Nephron (organoid): ENCODE data around the gene ARHGAP15.

Source experiments
- H3K27ac Mint-ChIP-seq, 3 experiments: 2 replicates each; pipeline ENCODE4 v1.8.0; 2020; ENCODE audit warnings: mixed read lengths in 3 of 3, mild to moderate bottlenecking in 2 of 3, moderate library complexity in 1 of 3
- H3K27me3 Mint-ChIP-seq: 2 replicates; pipeline ENCODE4 v1.8.0; 2021; ENCODE audit warnings: low read depth, mild to moderate bottlenecking, moderate library complexity, mixed read lengths
- H3K36me3 Mint-ChIP-seq: 2 replicates; pipeline ENCODE4 v1.8.0; 2020; ENCODE audit warnings: low read depth, mixed read lengths
- H3K4me1 Mint-ChIP-seq: 2 replicates; pipeline ENCODE4 v1.8.0; 2020; ENCODE audit warnings: mixed read lengths
- H3K4me3 Mint-ChIP-seq, 3 experiments: 2 replicates each; pipeline ENCODE4 v1.8.0; 2020; ENCODE audit warnings: mild to moderate bottlenecking in 3 of 3, mixed read lengths in 3 of 3, moderate library complexity in 2 of 3
- H3K9me3 Mint-ChIP-seq: 2 replicates; pipeline ENCODE4 v1.8.0; 2020; ENCODE audit warnings: mixed read lengths
- TF ChIP-seq, protein P1 (sequence below), 3 experiments: fragments of 200-600 bp; sonication (generic); IDR thresholded peaks; one replicate each; pipeline ENCODE4 v1.5.0; 2021; ENCODE audit warnings: antibody characterized with exemption in 3 of 3; ENCODE audit not compliant: unreplicated experiment in 3 of 3

The ARHGAP15 gene

DNA sequence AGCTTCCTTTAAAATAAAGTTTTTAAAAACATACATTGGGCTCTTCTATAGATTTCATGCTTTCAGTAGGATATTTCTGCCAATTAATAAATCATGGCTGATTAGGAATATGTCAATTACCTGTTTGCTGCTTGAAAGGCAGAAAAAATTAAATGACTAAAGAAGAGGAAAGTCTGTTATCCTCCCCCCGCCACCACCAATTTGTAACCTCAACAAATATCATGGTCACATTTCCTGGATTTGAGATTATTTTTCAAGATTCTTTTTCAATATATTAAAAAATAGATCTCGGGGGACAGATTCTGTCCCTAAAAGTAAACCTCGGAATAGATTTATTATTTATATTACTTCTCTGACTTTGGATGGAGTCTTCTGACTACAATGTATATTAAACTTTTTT is 125.9 kb downstream of the ARHGAP15 start:
- TF ChIP-seq, protein P1, sequence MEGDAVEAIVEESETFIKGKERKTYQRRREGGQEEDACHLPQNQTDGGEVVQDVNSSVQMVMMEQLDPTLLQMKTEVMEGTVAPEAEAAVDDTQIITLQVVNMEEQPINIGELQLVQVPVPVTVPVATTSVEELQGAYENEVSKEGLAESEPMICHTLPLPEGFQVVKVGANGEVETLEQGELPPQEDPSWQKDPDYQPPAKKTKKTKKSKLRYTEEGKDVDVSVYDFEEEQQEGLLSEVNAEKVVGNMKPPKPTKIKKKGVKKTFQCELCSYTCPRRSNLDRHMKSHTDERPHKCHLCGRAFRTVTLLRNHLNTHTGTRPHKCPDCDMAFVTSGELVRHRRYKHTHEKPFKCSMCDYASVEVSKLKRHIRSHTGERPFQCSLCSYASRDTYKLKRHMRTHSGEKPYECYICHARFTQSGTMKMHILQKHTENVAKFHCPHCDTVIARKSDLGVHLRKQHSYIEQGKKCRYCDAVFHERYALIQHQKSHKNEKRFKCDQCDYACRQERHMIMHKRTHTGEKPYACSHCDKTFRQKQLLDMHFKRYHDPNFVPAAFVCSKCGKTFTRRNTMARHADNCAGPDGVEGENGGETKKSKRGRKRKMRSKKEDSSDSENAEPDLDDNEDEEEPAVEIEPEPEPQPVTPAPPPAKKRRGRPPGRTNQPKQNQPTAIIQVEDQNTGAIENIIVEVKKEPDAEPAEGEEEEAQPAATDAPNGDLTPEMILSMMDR (IDR thresholded peaks at IDR 0.05; ENCODE audit: unreplicated experiment in 3 of 3) = no peak
- H3K36me3 Mint-ChIP-seq = no peaks in the 10 kb centered on the region
- no peak overlapping the region for H3K4me3 Mint-ChIP-seq
- H3K9me3 Mint-ChIP-seq = no peaks in the 10 kb centered on the region
- peaks cover 3% of the 10 kb centered on the region for H3K27me3 Mint-ChIP-seq
- peaks cover 7% of the 10 kb centered on the region for H3K4me1 Mint-ChIP-seq
- no peak overlapping the region for H3K27ac Mint-ChIP-seq

DNA sequence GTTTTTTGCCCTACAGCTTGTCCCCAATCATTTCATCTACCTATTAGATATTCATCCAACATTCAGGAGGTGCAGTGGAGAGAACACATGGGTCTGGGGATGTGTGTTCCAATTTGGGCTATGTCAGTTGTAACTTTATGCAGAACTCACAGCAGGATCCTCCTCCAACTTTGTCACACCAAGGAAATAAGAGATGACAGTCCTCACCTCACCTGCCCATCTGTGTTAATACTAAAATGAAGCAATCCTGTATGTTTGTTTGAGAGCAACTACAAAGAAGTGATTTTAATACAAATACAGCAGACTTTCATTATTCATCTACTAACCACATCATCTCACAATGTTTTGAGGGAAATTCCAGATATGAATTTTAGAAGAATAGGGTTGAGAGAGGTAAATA is 126.7 kb downstream of the ARHGAP15 start:
- Mint-ChIP-seq H3K4me3 (no peak overlapping the region), H3K4me1 (peaks cover 7% of the 10 kb centered on the region), H3K27me3 (peaks cover 3% of the 10 kb centered on the region), H3K36me3 (no peaks in the 10 kb centered on the region), H3K9me3 (no peaks in the 10 kb centered on the region), H3K27ac (no peak overlapping the region)
- TF ChIP-seq, protein P1 (IDR thresholded peaks at IDR 0.05; ENCODE audit: unreplicated experiment in 3 of 3) = no peak

GRCh38 chr2:143258126-143258892 is 129.1 kb downstream of the ARHGAP15 start:
- TF ChIP-seq, protein P1 (IDR thresholded peaks at IDR 0.05; ENCODE audit: unreplicated experiment in 3 of 3) = no peak
- peaks cover 3% of the 10 kb centered on the region for H3K27me3 Mint-ChIP-seq

GRCh38 chr2:143259368-143259958 is 130.2 kb downstream of the ARHGAP15 start:
- Mint-ChIP-seq H3K4me1 (peaks cover 7% of the 10 kb centered on the region), H3K9me3 (no peaks in the 10 kb centered on the region)
- TF ChIP-seq, protein P1 (IDR thresholded peaks at IDR 0.05; ENCODE audit: unreplicated experiment in 3 of 3) = peak; percentile 72 to 84 (median 78)

More at GRCh38 chr2:143258126-143258892, 129.1 kb downstream of the ARHGAP15 start:
- no peaks in the 10 kb centered on the region for H3K36me3 Mint-ChIP-seq
- no peak overlapping the region for H3K4me3 Mint-ChIP-seq
- H3K4me1 Mint-ChIP-seq = peaks cover 7% of the 10 kb centered on the region
- no peaks in the 10 kb centered on the region for H3K9me3 Mint-ChIP-seq
- peak overlapping the region in 2 of 3 experiments; percentile 5 to 32 for H3K27ac Mint-ChIP-seq

DNA sequence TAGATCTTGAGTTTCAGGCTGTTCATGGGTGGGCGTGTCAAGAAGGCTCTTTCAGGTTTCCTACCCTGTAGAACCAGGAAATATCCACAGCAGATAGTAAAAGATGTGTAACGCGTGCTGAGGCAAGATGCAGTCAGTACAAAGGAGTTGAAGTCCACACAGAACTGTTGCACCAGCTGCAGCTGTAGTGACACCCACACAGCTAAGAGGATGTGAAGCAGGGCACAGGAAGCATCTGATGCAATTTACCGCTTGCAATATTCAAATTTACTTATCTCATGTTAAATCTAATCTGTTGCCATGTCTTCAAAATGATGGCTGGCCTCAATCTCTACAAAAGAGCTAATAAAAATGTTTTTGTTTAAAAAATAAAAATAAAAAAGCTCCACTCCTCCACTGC is 132.8 kb downstream of the ARHGAP15 start:
- H3K4me3 Mint-ChIP-seq = no peak overlapping the region
- peaks cover 7% of the 10 kb centered on the region for H3K4me1 Mint-ChIP-seq
- H3K36me3 Mint-ChIP-seq = no peaks in the 10 kb centered on the region
- H3K27ac Mint-ChIP-seq = no peak overlapping the region
- TF ChIP-seq, protein P1 (IDR thresholded peaks at IDR 0.05; ENCODE audit: unreplicated experiment in 3 of 3) = no peak
- H3K9me3 Mint-ChIP-seq = peaks cover 2% of the 10 kb centered on the region
- no peaks in the 10 kb centered on the region for H3K27me3 Mint-ChIP-seq

More at GRCh38 chr2:143259368-143259958, 130.2 kb downstream of the ARHGAP15 start:
- Mint-ChIP-seq H3K36me3 (no peaks in the 10 kb centered on the region), H3K4me3 (peak overlapping the region in 2 of 3 experiments; percentile 3), H3K27ac (peak overlapping the region in 1 of 3 experiments; percentile 14), H3K27me3 (peaks cover 3% of the 10 kb centered on the region)
